ENCODE data around the gene CD200.

DNA sequence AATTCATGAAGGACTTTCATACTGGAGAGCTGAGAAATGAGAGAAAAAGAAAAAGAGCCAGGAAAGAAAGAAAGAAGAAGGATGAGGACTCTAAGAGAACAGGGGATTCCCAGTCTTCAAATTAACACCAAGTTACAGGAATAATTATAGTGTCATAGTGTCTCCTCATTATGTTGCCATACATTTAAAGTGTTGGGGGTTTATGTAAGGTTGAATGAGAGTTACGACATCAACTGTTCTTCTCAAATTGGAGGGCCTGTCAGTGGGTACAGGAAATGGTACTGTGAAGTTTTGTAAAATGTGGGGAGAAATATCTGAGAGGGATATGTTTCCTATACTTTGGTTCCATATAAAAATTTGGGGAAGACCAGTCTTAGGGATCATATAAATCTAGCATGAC lies 12.3 kb upstream of the CD200 start:
- TF ChIP-seq POLR2AphosphoS5 (IDR thresholded peaks at IDR 0.05; ENCODE audit: low read depth) (no peak), EZH2 (IDR thresholded peaks at IDR 0.05; ENCODE audit: low read depth, unreplicated experiment) (no peak), EZH2phosphoT487 (IDR thresholded peaks at IDR 0.05; ENCODE audit: unreplicated experiment) (no peak), JUNB (IDR thresholded peaks at IDR 0.05; ENCODE audit: unreplicated experiment) (no peak), ZNF331 (CRISPR knock-in tag; IDR thresholded peaks at IDR 0.05; ENCODE audit: low read depth) (no peak)
- TF ChIP-seq, protein P1, sequence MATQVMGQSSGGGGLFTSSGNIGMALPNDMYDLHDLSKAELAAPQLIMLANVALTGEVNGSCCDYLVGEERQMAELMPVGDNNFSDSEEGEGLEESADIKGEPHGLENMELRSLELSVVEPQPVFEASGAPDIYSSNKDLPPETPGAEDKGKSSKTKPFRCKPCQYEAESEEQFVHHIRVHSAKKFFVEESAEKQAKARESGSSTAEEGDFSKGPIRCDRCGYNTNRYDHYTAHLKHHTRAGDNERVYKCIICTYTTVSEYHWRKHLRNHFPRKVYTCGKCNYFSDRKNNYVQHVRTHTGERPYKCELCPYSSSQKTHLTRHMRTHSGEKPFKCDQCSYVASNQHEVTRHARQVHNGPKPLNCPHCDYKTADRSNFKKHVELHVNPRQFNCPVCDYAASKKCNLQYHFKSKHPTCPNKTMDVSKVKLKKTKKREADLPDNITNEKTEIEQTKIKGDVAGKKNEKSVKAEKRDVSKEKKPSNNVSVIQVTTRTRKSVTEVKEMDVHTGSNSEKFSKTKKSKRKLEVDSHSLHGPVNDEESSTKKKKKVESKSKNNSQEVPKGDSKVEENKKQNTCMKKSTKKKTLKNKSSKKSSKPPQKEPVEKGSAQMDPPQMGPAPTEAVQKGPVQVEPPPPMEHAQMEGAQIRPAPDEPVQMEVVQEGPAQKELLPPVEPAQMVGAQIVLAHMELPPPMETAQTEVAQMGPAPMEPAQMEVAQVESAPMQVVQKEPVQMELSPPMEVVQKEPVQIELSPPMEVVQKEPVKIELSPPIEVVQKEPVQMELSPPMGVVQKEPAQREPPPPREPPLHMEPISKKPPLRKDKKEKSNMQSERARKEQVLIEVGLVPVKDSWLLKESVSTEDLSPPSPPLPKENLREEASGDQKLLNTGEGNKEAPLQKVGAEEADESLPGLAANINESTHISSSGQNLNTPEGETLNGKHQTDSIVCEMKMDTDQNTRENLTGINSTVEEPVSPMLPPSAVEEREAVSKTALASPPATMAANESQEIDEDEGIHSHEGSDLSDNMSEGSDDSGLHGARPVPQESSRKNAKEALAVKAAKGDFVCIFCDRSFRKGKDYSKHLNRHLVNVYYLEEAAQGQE (IDR thresholded peaks at IDR 0.05; ENCODE audit: unreplicated experiment): no peak
- TF ChIP-seq, protein P2, sequence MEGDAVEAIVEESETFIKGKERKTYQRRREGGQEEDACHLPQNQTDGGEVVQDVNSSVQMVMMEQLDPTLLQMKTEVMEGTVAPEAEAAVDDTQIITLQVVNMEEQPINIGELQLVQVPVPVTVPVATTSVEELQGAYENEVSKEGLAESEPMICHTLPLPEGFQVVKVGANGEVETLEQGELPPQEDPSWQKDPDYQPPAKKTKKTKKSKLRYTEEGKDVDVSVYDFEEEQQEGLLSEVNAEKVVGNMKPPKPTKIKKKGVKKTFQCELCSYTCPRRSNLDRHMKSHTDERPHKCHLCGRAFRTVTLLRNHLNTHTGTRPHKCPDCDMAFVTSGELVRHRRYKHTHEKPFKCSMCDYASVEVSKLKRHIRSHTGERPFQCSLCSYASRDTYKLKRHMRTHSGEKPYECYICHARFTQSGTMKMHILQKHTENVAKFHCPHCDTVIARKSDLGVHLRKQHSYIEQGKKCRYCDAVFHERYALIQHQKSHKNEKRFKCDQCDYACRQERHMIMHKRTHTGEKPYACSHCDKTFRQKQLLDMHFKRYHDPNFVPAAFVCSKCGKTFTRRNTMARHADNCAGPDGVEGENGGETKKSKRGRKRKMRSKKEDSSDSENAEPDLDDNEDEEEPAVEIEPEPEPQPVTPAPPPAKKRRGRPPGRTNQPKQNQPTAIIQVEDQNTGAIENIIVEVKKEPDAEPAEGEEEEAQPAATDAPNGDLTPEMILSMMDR (conservative IDR thresholded peaks at IDR 0.05; ENCODE audit: low read depth in 2 of 2): no peak
